ENCODE measurements around the gene PIEZO2.
A peak's percentile ranks its signal among the peaks of the same experiment; 100 is the strongest.

Gene PIEZO2

GRCh38 chr18:10679557-10680270, 469.7 kb downstream of the PIEZO2 start:
- Mint-ChIP-seq H3K4me3 (no peak overlapping the region), H3K9me3 (peaks cover 6% of the 10 kb centered on the region), H3K36me3 (ENCODE audit: low read depth) (no peaks in the 10 kb centered on the region), H3K27me3 (ENCODE audit: low read depth, poor library complexity) (peaks cover 5% of the 10 kb centered on the region), H3K4me1 (peaks cover 9% of the 10 kb centered on the region), H3K27ac (no peak overlapping the region)
- DNase-seq, result no peak
- TF ChIP-seq, protein P1, sequence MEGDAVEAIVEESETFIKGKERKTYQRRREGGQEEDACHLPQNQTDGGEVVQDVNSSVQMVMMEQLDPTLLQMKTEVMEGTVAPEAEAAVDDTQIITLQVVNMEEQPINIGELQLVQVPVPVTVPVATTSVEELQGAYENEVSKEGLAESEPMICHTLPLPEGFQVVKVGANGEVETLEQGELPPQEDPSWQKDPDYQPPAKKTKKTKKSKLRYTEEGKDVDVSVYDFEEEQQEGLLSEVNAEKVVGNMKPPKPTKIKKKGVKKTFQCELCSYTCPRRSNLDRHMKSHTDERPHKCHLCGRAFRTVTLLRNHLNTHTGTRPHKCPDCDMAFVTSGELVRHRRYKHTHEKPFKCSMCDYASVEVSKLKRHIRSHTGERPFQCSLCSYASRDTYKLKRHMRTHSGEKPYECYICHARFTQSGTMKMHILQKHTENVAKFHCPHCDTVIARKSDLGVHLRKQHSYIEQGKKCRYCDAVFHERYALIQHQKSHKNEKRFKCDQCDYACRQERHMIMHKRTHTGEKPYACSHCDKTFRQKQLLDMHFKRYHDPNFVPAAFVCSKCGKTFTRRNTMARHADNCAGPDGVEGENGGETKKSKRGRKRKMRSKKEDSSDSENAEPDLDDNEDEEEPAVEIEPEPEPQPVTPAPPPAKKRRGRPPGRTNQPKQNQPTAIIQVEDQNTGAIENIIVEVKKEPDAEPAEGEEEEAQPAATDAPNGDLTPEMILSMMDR (IDR thresholded peaks at IDR 0.05), result no peak

DNA sequence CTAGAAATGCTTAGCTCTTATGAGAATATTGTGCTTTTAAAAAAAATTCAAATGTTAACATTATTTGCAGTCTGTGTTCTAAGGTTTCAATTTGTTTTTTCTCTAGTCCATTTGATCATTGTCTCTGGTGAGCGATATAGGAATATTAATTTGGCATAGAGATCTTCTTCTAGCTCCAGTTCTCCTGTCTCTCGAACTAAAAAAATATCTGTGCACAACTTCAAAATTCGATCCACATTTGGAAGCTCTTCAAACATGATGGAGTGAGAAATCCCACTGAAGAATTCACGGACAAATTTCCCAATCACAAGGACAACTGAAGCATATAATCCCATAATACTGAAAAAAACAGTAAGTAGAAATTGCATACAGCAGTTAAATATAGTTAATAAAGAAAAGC, 477.9 kb downstream of the PIEZO2 start:
- peak overlapping the region; percentile 23 for H3K27ac Mint-ChIP-seq

GRCh38 chr18:10670856-10671255, 478.5 kb downstream of the PIEZO2 start:
- H3K36me3 Mint-ChIP-seq (ENCODE audit: low read depth), result no peaks in the 10 kb centered on the region
- H3K9me3 Mint-ChIP-seq, result peaks cover 4% of the 10 kb centered on the region
- TF ChIP-seq, protein P1 (IDR thresholded peaks at IDR 0.05), result no peak
- H3K27ac Mint-ChIP-seq, result no peak overlapping the region
- H3K27me3 Mint-ChIP-seq (ENCODE audit: low read depth, poor library complexity), result peaks cover 3% of the 10 kb centered on the region
- H3K4me1 Mint-ChIP-seq, result peaks cover 19% of the 10 kb centered on the region
- H3K4me3 Mint-ChIP-seq, result no peak overlapping the region
- DNase-seq, result no peak

More for the DNA sequence above, 477.9 kb downstream of the PIEZO2 start:
- Mint-ChIP-seq H3K4me3 (no peak overlapping the region), H3K9me3 (peaks cover 6% of the 10 kb centered on the region), H3K27me3 (ENCODE audit: low read depth, poor library complexity) (peaks cover 3% of the 10 kb centered on the region), H3K36me3 (ENCODE audit: low read depth) (no peaks in the 10 kb centered on the region), H3K4me1 (peaks cover 19% of the 10 kb centered on the region)
- DNase-seq, result no peak
- TF ChIP-seq, protein P1 (IDR thresholded peaks at IDR 0.05), result no peak

DNA sequence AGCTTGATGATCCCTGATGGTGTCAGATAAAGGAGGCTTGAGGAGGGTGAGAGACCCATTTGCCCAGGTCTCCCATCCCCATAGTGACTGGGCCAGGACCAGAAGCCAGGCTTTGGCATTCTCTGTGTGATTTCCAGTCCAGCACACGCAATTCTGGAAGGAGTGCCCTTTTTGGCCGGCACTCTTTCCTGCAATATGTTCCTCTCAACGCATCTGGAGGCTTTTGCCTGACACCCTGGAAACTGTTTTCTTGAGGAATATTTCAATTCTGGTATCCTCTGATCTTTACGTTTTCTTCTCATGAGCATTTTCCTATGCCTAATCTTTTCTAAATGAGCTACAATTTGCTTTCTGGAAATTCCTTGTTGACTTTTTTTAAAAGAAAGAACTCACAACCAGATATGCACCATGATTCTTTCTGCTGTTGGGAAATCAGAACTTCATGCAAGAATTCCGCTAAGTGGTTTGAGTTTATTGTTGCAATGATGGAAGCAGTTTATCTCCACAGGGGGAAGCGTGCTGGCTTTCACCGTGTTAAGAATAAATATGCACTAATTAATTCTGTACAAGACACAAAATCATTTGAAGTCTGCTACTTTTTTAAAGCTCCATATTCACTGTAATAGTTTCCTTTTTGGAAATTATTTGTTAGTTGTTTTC, 479.8 kb downstream of the PIEZO2 start:
- Mint-ChIP-seq H3K4me1 (peaks cover 19% of the 10 kb centered on the region), H3K36me3 (ENCODE audit: low read depth) (no peaks in the 10 kb centered on the region), H3K4me3 (no peak overlapping the region), H3K27ac (no peak overlapping the region), H3K9me3 (no peaks in the 10 kb centered on the region), H3K27me3 (ENCODE audit: low read depth, poor library complexity) (peaks cover 3% of the 10 kb centered on the region)
- TF ChIP-seq, protein P1 (IDR thresholded peaks at IDR 0.05), result no peak
- DNase-seq, result no peak

DNA sequence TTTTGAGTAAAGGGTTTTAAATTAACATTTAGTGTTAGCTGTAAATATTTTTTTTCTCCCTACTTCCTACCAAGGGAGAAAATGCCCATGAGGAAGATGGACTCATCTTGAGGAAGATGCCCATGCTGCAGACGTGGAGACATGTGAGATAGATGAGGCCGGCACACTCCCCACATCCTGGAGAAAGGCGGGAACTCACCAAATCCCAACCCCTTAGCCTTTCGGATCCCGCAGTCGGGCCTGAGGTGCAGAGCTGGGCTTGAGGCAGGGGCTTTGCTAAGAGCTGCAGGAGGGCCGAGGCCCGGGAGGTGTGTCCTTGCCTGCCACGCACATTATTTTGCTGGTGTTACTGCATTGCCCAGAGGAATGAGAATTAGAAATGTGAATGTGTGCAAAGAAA, 485.6 kb downstream of the PIEZO2 start:
- TF ChIP-seq, protein P1 (IDR thresholded peaks at IDR 0.05), result no peak
- Mint-ChIP-seq H3K9me3 (no peaks in the 10 kb centered on the region), H3K4me1 (peaks cover 39% of the 10 kb centered on the region), H3K36me3 (ENCODE audit: low read depth) (no peaks in the 10 kb centered on the region), H3K4me3 (no peak overlapping the region), H3K27ac (no peak overlapping the region), H3K27me3 (ENCODE audit: low read depth, poor library complexity) (no peaks in the 10 kb centered on the region)
- DNase-seq, result no peak

All from nephron progenitor cell (in vitro differentiated cells).